ENCODE results near the gene SCFD1.
"Not testable (repeated sequence)": the region's sequence is repeated elsewhere in the genome, so short reads cannot be mapped to it uniquely, and the experiment has no call there.

Gene SCFD1

DNA sequence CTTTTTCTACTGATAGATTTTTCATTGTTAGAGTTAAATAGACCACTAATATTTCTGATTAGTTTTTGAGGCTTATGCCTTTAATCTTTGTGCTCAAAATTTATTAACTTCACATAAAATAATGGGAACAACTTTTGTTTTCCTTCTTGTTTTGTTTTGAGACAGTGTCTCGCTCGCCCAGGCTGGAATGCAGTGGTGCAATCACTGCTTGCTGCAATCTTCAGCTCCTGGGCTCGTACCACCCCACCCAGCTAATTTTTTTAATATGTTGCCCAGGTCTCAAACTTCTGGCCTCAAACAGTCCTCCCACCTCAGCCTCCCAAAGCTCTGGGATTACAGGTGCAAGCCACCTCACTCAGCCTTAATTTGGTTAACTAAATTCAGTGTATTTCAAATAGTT, 16.8 kb downstream of the SCFD1 start:
- Histone ChIP-seq H3K4me1 (no peaks in the 10 kb centered on the region), H3K27me3 (no peaks in the 10 kb centered on the region), H3K36me3 (peaks cover 17% of the 10 kb centered on the region), H3K4me3 (ENCODE audit: low read depth, low read length) (no peak overlapping the region), H3K9me3 (no peaks in the 10 kb centered on the region)
- no peak for TF ChIP-seq CTCF (IDR thresholded peaks at IDR 0.05; ENCODE audit: low read depth, low read length)
- no peak for DNase-seq

DNA sequence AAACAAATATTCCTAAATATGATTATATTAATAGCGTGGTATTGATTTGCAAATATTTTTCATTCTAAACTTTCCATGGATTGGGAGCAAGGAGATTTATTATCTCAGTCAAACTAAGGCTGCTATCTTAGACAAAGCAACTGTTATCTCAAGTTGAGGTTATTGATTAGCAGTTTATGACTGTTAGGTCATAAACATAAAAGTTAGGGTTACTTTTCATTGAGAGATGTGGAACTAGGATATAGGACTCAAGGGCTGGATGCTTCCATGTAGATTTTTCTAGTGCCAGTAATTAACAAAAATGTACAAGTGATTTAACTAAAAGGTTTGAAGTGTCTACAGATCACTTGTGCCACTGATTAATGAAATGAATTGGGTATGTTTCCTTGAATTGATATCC, 19.1 kb downstream of the SCFD1 start:
- no peak for TF ChIP-seq CTCF (IDR thresholded peaks at IDR 0.05; ENCODE audit: low read depth, low read length)
- Histone ChIP-seq H3K4me3 (ENCODE audit: low read depth, low read length) (no peak overlapping the region), H3K4me1 (no peaks in the 10 kb centered on the region), H3K27me3 (no peaks in the 10 kb centered on the region), H3K9me3 (no peaks in the 10 kb centered on the region), H3K36me3 (peaks cover 15% of the 10 kb centered on the region)
- DNase-seq = no peak

- H3K36me3 ChIP-seq = peaks cover 17% of the 10 kb centered on the region
Observed at GRCh38 chr14:30644462-30644861, 22.3 kb downstream of the SCFD1 start.

GRCh38 chr14:30645600-30645999, 23.5 kb downstream of the SCFD1 start:
- Histone ChIP-seq H3K36me3 (peaks cover 26% of the 10 kb centered on the region), H3K27me3 (no peaks in the 10 kb centered on the region), H3K4me1 (no peaks in the 10 kb centered on the region), H3K9me3 (no peaks in the 10 kb centered on the region), H3K4me3 (ENCODE audit: low read depth, low read length) (no peak overlapping the region)
- no peak for TF ChIP-seq CTCF (IDR thresholded peaks at IDR 0.05; ENCODE audit: low read depth, low read length)
- DNase-seq = no peak

More at GRCh38 chr14:30644462-30644861, 22.3 kb downstream of the SCFD1 start:
- not testable (repeated sequence) for H3K9me3 ChIP-seq; H3K27me3 ChIP-seq; DNase-seq; H3K4me3 ChIP-seq (ENCODE audit: low read depth, low read length); H3K4me1 ChIP-seq

- no peak for TF ChIP-seq CTCF (IDR thresholded peaks at IDR 0.05; ENCODE audit: low read depth, low read length)
- H3K9me3 ChIP-seq = no peaks in the 10 kb centered on the region
- no peak for DNase-seq
- H3K27me3 ChIP-seq = no peaks in the 10 kb centered on the region
- H3K4me3 ChIP-seq (ENCODE audit: low read depth, low read length) = no peak overlapping the region
- no peaks in the 10 kb centered on the region for H3K4me1 ChIP-seq
- H3K36me3 ChIP-seq = peaks cover 29% of the 10 kb centered on the region
Observed at GRCh38 chr14:30648471-30648870, 26.4 kb downstream of the SCFD1 start.

DNA sequence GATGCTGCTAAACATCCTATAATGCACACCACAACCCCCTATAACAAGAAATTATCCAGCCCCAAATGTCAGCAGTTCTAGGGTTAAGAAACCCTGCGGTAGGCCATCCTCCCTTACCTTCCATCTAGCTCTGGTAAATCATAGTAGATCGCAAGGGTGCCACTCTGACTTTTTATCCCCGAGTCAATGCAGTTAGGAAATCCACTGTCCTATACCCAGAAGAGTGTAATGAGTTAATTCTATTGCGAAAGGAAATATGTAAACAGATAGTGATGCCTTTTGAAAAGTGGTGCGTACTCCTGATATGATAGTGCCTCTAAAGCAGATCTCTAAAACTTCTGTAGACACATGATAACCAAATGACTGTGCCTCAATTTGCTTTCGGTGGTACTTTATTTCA, 29.8 kb downstream of the SCFD1 start:
- H3K9me3 ChIP-seq = no peaks in the 10 kb centered on the region
- H3K36me3 ChIP-seq = peaks cover 33% of the 10 kb centered on the region
- H3K4me3 ChIP-seq (ENCODE audit: low read depth, low read length) = no peak overlapping the region
- DNase-seq = no peak
- no peak for TF ChIP-seq CTCF (IDR thresholded peaks at IDR 0.05; ENCODE audit: low read depth, low read length)
- H3K27me3 ChIP-seq = no peaks in the 10 kb centered on the region
- no peaks in the 10 kb centered on the region for H3K4me1 ChIP-seq

DNA sequence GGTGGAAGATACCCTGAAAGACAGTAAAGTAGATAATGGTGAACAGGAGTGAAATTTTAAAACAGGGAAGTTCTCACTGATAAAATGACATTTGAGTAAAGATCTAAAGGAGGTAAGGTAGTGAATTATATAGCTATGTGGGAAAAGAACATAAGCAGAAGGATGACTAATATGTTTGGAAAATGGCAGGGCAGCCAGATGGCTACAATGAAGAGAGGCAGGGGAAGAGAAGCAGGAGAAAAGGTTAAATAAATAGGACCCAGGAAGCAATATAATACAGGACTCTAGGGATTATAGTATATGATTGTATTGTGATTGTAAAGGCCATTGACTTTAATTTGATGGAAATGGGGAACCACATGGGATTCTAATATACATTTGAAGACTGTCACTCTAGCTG, 33.0 kb downstream of the SCFD1 start:
- peaks cover 32% of the 10 kb centered on the region for H3K36me3 ChIP-seq
- DNase-seq = no peak
- TF ChIP-seq CTCF (IDR thresholded peaks at IDR 0.05; ENCODE audit: low read depth, low read length) = no peak
- no peaks in the 10 kb centered on the region for H3K9me3 ChIP-seq
- no peaks in the 10 kb centered on the region for H3K4me1 ChIP-seq
- no peak overlapping the region for H3K4me3 ChIP-seq (ENCODE audit: low read depth, low read length)
- no peaks in the 10 kb centered on the region for H3K27me3 ChIP-seq

Measured in BE2C (cell line).